BE2C (cell line): ENCODE results near the gene GNAI3.

Experiments
- DNase-seq: peaks from one replicate; pipeline ENCODE4 v3.0.0-alpha.2; 2020
- H3K27me3 ChIP-seq: fragments of 250-450 bp; sonication (Bioruptor Pico); 2 replicates; pipeline ENCODE4 v1.5.1; 2020; ENCODE audit warnings: mild to moderate bottlenecking
- H3K36me3 ChIP-seq: fragments of 250-450 bp; sonication (Bioruptor Pico); 2 replicates; pipeline ENCODE4 v1.5.1; 2020; ENCODE audit warnings: mild to moderate bottlenecking
- H3K4me1 ChIP-seq: fragments of 250-450 bp; sonication (Bioruptor Pico); 2 replicates; pipeline ENCODE4 v1.5.1; 2020
- H3K4me3 ChIP-seq: 2 replicates; pipeline ENCODE4 v1.5.1; 2011; ENCODE audit warnings: low read depth, low read length
- H3K9me3 ChIP-seq: fragments of 250-450 bp; sonication (Bioruptor Pico); 2 replicates; pipeline ENCODE4 v1.5.1; 2020
- TF ChIP-seq, protein P1 (sequence below): IDR thresholded peaks from 2 replicates; pipeline ENCODE4 v1.5.1; 2012; ENCODE audit warnings: mild to moderate bottlenecking, low read depth, low read length

GNAI3 gene

DNA sequence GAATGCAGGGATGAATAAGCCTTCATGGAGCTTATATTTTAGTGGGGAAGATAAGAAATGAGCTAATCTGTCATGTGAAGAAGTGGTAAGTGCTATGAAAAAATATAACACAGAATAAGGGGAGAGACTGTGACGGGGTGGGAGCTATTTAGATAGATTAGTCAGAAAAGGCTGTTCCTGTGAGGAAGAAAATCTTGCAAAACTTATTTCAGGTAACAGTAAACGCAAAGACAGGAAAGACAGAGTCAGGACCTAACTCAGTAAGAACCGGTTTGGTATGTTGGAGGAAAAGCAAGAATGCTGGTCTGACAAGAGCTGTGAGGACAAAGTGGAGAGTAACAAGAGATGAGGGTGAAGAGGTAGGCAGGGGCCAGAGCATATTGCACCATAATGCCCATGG is 22.0 kb downstream of the GNAI3 start:
- no peaks in the 10 kb centered on the region; the same call in 1 of the 2 replicates for H3K36me3 ChIP-seq
- no peaks in the 10 kb centered on the region; the same call in 1 of the 2 replicates for H3K4me1 ChIP-seq
- TF ChIP-seq, protein P1, sequence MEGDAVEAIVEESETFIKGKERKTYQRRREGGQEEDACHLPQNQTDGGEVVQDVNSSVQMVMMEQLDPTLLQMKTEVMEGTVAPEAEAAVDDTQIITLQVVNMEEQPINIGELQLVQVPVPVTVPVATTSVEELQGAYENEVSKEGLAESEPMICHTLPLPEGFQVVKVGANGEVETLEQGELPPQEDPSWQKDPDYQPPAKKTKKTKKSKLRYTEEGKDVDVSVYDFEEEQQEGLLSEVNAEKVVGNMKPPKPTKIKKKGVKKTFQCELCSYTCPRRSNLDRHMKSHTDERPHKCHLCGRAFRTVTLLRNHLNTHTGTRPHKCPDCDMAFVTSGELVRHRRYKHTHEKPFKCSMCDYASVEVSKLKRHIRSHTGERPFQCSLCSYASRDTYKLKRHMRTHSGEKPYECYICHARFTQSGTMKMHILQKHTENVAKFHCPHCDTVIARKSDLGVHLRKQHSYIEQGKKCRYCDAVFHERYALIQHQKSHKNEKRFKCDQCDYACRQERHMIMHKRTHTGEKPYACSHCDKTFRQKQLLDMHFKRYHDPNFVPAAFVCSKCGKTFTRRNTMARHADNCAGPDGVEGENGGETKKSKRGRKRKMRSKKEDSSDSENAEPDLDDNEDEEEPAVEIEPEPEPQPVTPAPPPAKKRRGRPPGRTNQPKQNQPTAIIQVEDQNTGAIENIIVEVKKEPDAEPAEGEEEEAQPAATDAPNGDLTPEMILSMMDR, result no peak
- no peaks in the 10 kb centered on the region for H3K27me3 ChIP-seq
- H3K4me3 ChIP-seq, result no peak overlapping the region
- DNase-seq, result no peak
- H3K9me3 ChIP-seq, result no peaks in the 10 kb centered on the region

DNA sequence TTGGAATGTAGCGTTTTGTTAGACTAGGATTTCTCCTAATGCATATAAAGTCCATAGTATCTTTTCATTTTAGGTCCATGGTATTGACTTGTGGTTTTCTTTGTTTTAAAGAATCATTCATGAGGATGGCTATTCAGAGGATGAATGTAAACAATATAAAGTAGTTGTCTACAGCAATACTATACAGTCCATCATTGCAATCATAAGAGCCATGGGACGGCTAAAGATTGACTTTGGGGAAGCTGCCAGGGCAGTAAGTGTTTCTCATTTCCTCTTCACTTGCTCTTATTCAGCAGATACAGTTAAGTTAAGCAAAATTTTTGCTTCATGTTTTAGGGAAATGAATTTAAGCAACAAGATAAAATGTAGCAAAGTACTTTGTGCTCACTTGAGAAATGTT is 25.4 kb downstream of the GNAI3 start:
- DNase-seq, result no peak
- H3K27me3 ChIP-seq, result no peaks in the 10 kb centered on the region
- TF ChIP-seq, protein P1, result no peak
- peaks cover 21% of the 10 kb centered on the region for H3K36me3 ChIP-seq
- no peak overlapping the region for H3K4me3 ChIP-seq
- H3K4me1 ChIP-seq, result no peaks in the 10 kb centered on the region
- no peaks in the 10 kb centered on the region for H3K9me3 ChIP-seq

DNA sequence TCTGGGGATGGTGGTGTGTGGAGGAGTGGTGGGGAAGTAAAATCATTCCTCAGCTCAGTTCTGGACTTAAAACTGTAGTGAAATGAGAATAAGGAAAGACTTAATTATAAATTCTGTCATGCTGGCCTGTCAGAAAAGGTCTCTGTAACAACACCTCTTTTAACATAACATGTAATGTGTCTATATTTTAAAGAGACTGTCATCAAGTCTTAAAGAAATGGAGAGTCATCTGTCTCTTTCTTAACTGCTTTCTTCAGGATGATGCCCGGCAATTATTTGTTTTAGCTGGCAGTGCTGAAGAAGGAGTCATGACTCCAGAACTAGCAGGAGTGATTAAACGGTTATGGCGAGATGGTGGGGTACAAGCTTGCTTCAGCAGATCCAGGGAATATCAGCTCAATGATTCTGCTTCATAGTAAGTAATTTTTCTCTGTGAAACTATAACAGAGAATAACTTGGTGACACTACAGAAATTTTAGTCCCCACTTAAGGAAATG is 30.6 kb downstream of the GNAI3 start:
- no peaks in the 10 kb centered on the region for H3K27me3 ChIP-seq
- peaks cover 56% of the 10 kb centered on the region for H3K36me3 ChIP-seq
- TF ChIP-seq, protein P1, result no peak
- no peaks in the 10 kb centered on the region for H3K9me3 ChIP-seq
- H3K4me3 ChIP-seq, result no peak overlapping the region
- DNase-seq, result no peak
- H3K4me1 ChIP-seq, result no peaks in the 10 kb centered on the region

DNA sequence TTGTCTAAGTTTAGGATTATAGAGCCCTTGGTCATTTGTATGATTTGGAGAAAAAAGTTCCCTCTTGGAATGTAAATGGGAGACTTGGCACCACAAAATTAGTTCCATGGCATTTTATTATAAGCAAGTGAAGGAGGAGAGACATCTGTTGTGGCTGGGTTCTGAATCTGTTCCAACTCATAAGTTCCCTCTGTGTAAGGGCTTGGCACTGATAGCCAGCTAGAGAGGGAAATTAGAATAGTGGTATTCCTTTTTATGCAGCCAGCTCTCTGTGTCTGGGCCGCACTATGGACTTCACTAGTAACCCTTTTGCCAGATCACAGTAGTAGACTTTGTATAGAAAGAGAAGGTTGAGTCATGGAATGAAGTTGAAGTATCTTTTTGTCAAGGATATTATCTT is 31.1 kb downstream of the GNAI3 start:
- TF ChIP-seq, protein P1, result no peak
- no peak overlapping the region for H3K4me3 ChIP-seq
- no peaks in the 10 kb centered on the region for H3K9me3 ChIP-seq
- DNase-seq, result no peak
- H3K27me3 ChIP-seq, result no peaks in the 10 kb centered on the region
- no peaks in the 10 kb centered on the region for H3K4me1 ChIP-seq
- H3K36me3 ChIP-seq, result peaks cover 61% of the 10 kb centered on the region

DNA sequence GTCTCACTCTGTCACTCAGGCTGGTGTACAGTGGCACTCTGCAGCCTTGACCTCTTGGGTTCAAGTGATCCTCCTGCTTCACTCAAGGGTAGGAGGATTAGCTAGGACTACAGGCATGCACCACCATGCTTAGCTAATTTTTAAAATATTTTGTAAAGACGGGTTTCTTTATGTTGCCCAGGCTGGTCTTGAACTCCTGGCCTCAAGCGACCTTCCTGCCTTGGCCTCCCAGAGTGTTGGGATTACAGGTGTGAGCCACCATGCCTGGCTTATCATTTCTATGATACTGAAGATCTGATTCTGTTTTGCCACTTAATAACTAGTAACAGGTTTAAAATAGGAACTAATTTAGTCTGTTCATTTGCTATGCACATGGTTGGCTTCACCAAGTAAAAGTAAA is 33.6 kb downstream of the GNAI3 start:
- no peak for DNase-seq
- no peaks in the 10 kb centered on the region for H3K9me3 ChIP-seq
- H3K4me1 ChIP-seq, result no peaks in the 10 kb centered on the region
- TF ChIP-seq, protein P1, result no peak
- H3K4me3 ChIP-seq, result no peak overlapping the region
- H3K27me3 ChIP-seq, result no peaks in the 10 kb centered on the region
- peaks cover 66% of the 10 kb centered on the region for H3K36me3 ChIP-seq

DNA sequence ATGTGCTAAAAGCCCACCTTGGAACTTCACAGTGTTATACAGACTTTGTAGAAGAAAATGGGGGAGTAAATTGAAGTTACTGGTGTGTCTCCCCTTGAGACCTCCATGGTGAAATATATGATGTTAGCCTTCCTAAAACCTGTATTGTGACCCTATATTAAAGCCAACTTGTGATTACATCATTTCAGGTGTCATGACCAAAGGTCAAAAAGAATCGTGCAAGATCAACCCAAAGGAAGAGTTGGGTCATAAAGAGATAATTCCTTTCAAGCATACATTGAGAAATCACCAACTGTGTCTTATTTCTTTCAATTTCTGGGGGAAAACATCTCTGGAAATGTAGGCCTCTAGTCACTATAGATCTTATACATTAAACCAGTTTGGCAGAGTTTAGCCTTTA is 36.4 kb downstream of the GNAI3 start:
- H3K4me3 ChIP-seq, result no peak overlapping the region
- no peak for DNase-seq
- H3K36me3 ChIP-seq, result peaks cover 71% of the 10 kb centered on the region
- no peaks in the 10 kb centered on the region for H3K9me3 ChIP-seq
- no peaks in the 10 kb centered on the region for H3K4me1 ChIP-seq
- TF ChIP-seq, protein P1, result no peak
- no peaks in the 10 kb centered on the region for H3K27me3 ChIP-seq
